ENCODE results near the gene RPS19.

The RPS19 gene

DNA sequence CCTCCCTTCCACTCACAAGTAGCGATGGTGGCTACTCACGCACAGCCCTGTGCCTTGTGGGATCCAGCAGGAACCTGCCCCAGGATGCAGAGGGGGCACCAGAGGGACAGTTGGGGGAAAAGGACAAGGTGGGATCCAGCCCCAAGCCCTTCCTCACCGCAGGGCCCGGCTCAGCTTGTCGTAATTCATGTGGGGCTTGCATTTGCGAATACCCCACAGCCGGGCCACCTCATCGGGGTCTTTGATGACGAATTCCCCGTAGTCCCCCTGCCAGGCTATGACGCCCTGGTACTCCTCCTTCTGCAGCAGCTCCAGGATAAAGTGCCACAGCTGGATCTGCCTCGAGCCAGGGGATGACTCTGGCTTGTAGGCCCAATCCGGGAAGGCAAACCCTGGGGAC, 49.7 kb downstream of the RPS19 start:
- TF ChIP-seq, protein P1, sequence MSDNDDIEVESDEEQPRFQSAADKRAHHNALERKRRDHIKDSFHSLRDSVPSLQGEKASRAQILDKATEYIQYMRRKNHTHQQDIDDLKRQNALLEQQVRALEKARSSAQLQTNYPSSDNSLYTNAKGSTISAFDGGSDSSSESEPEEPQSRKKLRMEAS (IDR thresholded peaks at IDR 0.05; ENCODE audit: low read depth, low read length) = no peak
- TF ChIP-seq POLR2A (IDR thresholded peaks at IDR 0.05; ENCODE audit: extremely low read depth, insufficient read length) (no peak), MYC (IDR thresholded peaks at IDR 0.05; ENCODE audit: low read depth, low read length) (no peak)
- TF ChIP-seq, protein P2, sequence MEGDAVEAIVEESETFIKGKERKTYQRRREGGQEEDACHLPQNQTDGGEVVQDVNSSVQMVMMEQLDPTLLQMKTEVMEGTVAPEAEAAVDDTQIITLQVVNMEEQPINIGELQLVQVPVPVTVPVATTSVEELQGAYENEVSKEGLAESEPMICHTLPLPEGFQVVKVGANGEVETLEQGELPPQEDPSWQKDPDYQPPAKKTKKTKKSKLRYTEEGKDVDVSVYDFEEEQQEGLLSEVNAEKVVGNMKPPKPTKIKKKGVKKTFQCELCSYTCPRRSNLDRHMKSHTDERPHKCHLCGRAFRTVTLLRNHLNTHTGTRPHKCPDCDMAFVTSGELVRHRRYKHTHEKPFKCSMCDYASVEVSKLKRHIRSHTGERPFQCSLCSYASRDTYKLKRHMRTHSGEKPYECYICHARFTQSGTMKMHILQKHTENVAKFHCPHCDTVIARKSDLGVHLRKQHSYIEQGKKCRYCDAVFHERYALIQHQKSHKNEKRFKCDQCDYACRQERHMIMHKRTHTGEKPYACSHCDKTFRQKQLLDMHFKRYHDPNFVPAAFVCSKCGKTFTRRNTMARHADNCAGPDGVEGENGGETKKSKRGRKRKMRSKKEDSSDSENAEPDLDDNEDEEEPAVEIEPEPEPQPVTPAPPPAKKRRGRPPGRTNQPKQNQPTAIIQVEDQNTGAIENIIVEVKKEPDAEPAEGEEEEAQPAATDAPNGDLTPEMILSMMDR (IDR thresholded peaks at IDR 0.05; ENCODE audit: low read depth, low read length) = no peak
- no peak for DNase-seq (ENCODE audit: low read depth)
- no peak overlapping the region for H3K4me3 ChIP-seq (ENCODE audit: low read depth, low read length)

DNA sequence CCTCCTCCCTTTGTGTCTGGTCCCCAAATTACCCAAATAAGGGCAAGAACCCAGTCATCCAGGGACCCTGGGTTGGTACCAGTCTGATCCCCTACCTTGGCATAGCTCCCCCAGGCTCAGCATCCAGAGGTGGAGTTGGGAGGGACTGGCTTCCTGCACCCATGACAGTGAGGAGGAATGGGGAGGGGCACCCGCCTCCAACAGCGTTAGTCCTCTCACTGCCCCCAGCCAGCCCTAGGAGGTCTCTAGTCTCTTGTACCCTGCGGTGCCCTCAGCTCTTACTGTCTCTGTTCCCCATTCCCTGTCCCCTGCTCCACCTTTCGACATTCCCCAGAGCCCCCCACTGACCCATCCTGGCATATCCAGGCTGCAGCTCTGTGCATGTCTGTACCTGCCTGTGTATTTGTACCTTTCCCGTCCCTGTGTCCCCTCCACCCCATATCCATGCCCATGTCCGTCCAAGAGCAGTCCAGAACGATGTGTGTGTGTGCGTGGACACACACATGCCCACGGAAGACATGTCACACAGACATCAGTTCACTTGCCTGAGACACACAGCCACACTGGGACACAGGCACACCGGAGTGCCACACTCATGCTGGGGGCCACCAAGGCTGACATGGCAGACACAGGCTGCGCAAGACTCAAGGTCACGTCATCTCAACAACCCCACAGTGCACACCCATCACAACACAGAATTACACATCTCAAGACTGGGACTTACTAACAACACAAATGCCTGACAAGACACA, 50.4 kb downstream of the RPS19 start:
- no peak overlapping the region for H3K4me3 ChIP-seq (ENCODE audit: low read depth, low read length)
- TF ChIP-seq, protein P1 (IDR thresholded peaks at IDR 0.05; ENCODE audit: low read depth, low read length) = no peak
- TF ChIP-seq, protein P2 (IDR thresholded peaks at IDR 0.05; ENCODE audit: low read depth, low read length) = no peak
- no peak for TF ChIP-seq POLR2A (IDR thresholded peaks at IDR 0.05; ENCODE audit: extremely low read depth, insufficient read length)
- no peak for TF ChIP-seq MYC (IDR thresholded peaks at IDR 0.05; ENCODE audit: low read depth, low read length)
- no peak for DNase-seq (ENCODE audit: low read depth)

DNA sequence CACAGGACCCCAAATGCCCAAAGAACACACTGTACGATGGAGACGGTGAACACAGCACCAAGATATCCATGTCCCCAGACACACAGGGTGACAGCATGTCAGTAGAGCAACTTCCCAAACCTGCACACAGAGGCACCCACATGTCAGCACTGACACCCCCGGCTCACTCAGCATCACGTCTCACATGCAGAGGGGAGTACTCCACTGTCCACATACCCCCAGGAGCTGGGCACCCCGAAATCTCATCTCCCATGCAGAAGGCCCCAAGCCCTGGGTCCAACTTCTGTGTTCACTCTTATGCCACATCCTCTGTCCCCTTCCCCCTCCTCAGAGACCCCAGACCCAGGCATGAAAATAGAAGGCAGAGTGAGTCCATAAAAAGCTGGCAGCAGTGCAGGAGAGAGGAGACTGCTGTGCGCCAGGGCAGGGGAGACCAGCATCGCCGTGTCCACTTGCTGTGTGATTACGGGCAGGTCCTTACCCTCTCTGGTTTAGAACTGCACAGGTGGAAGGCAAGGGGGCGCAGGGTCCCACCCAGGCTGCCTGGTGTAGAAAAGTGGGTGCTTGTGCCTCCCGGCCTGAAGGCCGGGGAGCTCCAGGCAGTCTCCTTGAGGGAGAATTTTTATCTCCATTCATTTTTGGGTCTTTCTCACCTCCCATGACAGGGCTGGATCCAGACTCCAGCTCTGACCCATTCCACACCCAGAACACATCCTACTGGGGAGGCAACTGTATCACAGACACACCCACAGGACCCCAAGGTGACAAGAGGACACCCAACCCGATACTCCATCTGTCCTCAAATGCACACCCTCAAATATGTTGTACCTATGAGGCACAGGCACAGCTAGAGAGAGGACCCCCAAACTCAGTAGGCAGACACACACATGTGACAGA, 51.2 kb downstream of the RPS19 start:
- no peak overlapping the region for H3K4me3 ChIP-seq (ENCODE audit: low read depth, low read length)
- no peak for DNase-seq (ENCODE audit: low read depth)
- TF ChIP-seq, protein P1 (IDR thresholded peaks at IDR 0.05; ENCODE audit: low read depth, low read length) = no peak
- TF ChIP-seq POLR2A (IDR thresholded peaks at IDR 0.05; ENCODE audit: extremely low read depth, insufficient read length) = no peak
- TF ChIP-seq MYC (IDR thresholded peaks at IDR 0.05; ENCODE audit: low read depth, low read length) = no peak
- TF ChIP-seq, protein P2 (IDR thresholded peaks at IDR 0.05; ENCODE audit: low read depth, low read length) = no peak

DNA sequence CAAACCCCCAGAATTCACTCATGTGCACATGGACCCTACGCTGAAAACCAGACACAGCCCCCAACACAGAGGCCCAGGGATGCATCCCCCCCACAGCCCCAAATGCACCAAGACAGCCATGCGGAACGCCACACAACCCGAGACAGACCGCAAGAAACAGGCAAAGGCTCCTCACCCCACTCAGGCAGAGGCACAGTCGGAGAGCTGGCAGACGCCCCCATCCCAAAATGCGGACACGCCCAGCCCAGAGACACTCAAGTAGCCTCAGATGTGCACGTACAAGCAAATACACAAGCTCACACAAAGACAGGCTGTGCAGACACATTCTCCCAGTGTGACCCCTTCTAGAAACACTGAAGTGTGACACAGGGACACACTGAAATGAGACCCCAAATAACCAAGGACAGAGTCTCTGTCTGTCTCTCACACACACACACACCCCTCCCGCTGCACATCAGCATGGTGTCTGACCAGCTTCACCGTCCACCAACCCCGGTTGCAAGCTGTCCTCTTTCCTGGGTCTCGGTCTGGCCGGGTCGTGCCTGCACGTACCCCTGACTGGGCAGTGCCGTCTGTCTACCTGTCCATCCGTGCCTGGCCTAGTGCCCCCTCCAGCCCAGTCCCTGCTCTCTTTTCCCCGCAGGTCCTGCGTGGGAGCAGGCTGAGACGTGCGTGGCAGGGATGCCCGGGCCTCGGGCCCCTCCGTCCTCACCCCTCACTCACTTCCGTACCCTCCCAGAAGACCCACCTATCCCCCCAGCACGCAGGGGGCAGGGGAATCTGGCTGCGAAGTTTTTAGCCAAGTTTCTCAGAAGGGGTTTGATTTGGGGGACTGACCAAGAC, 52.1 kb downstream of the RPS19 start:
- H3K4me3 ChIP-seq (ENCODE audit: low read depth, low read length) = no peak overlapping the region
- no peak for DNase-seq (ENCODE audit: low read depth)
- TF ChIP-seq, protein P2 (IDR thresholded peaks at IDR 0.05; ENCODE audit: low read depth, low read length) = no peak
- no peak for TF ChIP-seq MYC (IDR thresholded peaks at IDR 0.05; ENCODE audit: low read depth, low read length)
- TF ChIP-seq, protein P1 (IDR thresholded peaks at IDR 0.05; ENCODE audit: low read depth, low read length) = no peak
- no peak for TF ChIP-seq POLR2A (IDR thresholded peaks at IDR 0.05; ENCODE audit: extremely low read depth, insufficient read length)

DNA sequence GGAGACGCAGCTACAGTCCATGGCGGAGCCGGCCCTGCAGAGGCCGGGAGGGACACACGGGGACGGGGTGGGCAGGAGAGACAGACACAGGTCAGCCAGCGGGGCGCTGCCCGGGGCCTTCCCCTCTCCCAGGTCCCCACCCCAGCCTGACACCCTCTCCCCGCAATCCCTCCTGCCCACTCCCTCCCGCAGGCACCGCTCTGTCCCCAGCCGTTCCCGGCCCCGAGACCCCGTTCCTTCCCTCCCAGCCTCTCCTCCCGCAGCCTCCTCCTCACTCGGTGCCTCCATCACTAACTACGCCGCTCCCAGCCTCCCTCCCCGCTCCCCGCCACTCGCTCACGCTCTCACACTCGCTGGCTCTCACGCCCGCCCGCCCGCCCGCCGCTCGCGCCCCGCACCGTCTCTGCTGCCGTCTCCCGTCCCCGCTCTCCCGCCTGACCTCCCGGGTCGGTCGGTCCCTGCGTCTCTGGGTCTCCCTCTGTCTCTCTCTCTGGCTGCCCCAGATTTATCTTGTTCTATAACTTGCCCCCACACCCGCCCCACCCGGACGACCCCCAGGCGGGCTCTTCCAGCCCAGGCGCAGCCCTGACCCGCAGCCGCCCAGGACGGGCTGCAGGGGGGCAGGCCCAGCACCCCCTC, 53.0 kb downstream of the RPS19 start:
- H3K4me3 ChIP-seq (ENCODE audit: low read depth, low read length) = no peak overlapping the region
- TF ChIP-seq MYC (IDR thresholded peaks at IDR 0.05; ENCODE audit: low read depth, low read length) = no peak
- no peak for DNase-seq (ENCODE audit: low read depth)
